Peyer's patch (tissue), 4 donors: ENCODE results near the gene NAA38.

Experiments used
- POLR2A ChIP-seq, 2 donors: fragments of 450-650 bp; IDR thresholded peaks; one replicate each; pipeline ENCODE4 v1.5.1; 2017; ENCODE audit warnings: antibody characterized with exemption in 2 of 2, mild to moderate bottlenecking in 2 of 2, moderate library complexity in 2 of 2
- TF ChIP-seq, protein P1 (sequence below), 6 experiments: fragments of 450-650 bp in 4 of 6; fragments of 200-600 bp in 2 of 6; sonication (generic) in 1 of 6; IDR thresholded peaks; one replicate each; pipeline ENCODE4 v1.5.1; 2017 to 2019; ENCODE audit warnings: antibody characterized with exemption in 6 of 6, mild to moderate bottlenecking in 3 of 6, moderate library complexity in 1 of 6

DNA sequence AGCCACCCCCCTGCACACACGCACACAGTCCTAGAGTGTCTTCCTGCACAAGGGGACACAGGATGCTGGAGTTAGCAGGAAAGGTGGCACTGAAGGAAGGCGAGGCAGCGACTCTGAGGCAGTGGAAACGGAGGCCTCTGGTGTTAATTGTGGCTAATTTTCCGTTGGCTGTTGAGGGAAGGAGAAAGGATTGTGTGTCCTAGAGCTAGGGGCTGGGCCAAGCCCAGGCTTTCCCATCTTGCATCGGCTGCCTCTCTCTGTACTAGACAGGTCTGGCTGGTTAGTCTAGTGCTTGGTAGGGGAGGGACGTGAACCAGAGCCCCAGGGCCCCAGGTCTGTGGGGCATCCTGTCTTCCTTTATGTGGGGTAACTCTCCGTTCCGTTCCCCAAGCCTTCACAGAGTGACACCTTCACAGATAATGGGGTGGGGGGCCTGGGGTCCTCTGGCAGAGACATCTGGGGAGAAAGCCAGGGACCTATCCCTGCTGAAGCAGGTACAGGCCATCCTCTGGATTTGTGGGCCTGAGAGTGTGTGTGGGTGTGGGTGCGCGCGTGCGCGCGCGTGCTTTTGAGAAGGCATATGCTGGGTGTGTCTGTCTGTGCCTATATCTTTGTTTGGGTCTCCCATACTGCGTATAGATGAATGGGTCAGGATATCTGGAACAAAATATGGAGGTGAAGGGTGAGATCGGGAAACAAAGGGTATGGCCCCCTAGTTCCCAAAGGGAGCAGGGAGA is 31.0 kb upstream of the NAA38 start, which contains the start of gene CHD3:
- TF ChIP-seq, protein P1, sequence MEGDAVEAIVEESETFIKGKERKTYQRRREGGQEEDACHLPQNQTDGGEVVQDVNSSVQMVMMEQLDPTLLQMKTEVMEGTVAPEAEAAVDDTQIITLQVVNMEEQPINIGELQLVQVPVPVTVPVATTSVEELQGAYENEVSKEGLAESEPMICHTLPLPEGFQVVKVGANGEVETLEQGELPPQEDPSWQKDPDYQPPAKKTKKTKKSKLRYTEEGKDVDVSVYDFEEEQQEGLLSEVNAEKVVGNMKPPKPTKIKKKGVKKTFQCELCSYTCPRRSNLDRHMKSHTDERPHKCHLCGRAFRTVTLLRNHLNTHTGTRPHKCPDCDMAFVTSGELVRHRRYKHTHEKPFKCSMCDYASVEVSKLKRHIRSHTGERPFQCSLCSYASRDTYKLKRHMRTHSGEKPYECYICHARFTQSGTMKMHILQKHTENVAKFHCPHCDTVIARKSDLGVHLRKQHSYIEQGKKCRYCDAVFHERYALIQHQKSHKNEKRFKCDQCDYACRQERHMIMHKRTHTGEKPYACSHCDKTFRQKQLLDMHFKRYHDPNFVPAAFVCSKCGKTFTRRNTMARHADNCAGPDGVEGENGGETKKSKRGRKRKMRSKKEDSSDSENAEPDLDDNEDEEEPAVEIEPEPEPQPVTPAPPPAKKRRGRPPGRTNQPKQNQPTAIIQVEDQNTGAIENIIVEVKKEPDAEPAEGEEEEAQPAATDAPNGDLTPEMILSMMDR (IDR thresholded peaks at IDR 0.05), result no peak
- no peak for TF ChIP-seq POLR2A (IDR thresholded peaks at IDR 0.05)
